H1 (cell line): ENCODE measurements around the gene CD44. TPM values are rescaled to one million over a fixed set of nuclear protein-coding genes. Genes with fewer than 3 reads are reported as not detected.

Experiments used
- ASH2L ChIP-seq: fragments of 200-600, 300-600 bp; sonication (generic); IDR thresholded peaks from one replicate; pipeline ENCODE4 v1.7.1; 2017; ENCODE audit warnings: low read length
- BACH1 ChIP-seq: IDR thresholded peaks from 2 replicates; pipeline ENCODE4 v1.6.1; 2012; ENCODE audit warnings: low read length, improper control_type of control experiment
- CBX8 ChIP-seq: fragments of 300-800, 300-1000 bp; sonication (generic); IDR thresholded peaks from 2 replicates; pipeline ENCODE4 v1.7.1; 2016; ENCODE audit warnings: low read depth, low read length, borderline replicate concordance
- GABPA ChIP-seq: IDR thresholded peaks from 2 replicates; pipeline ENCODE4 v1.6.1; 2011; ENCODE audit warnings: mild to moderate bottlenecking, low read length, moderate library complexity, borderline replicate concordance; ENCODE audit not compliant: insufficient read depth
- SIN3A ChIP-seq, 2 experiments: IDR thresholded peaks in 1 of 2; conservative IDR thresholded peaks in 1 of 2; 2 replicates each; pipeline ENCODE4 v1.6.1; 2011 to 2012; ENCODE audit warnings: low read length in 2 of 2, improper control_type of control experiment in 1 of 2, low read depth in 1 of 2, mild to moderate bottlenecking in 1 of 2
- SIRT6 ChIP-seq: IDR thresholded peaks from one replicate; pipeline ENCODE4 v1.7.1; 2012; ENCODE audit warnings: low read length, inconsistent platforms
- polyA plus RNA-seq, 7 experiments: library from polyadenylated mRNA; depleted of rRNA in 3 of 7; stranded (reverse) in 5 of 7; unstranded in 2 of 7; fragments of >200 nt in 5 of 7; fragments of 200-250 nt in 2 of 7; gene quantifications; 1 replicate in 5 of 7; 2 replicates in 1 of 7; 4 replicates in 1 of 7; pipeline versions ENCODE4 v1.2.1 to v1.2.3, GENCODE V29; 2011 to 2013; ENCODE audit warnings: missing spikeins in 2 of 7, mixed read lengths in 2 of 7
- total RNA-seq: library from RNA; stranded (reverse); fragmentation: NEBNext Ultra II Directional; extraction: Animal tissue kit (Norgen Biotek cat#: 25700); gene quantifications from 2 replicates; pipeline ENCODE4 v1.2.1, GENCODE V29; 2021

Gene CD44
- total and polyA plus RNA-seq, 2 of the 8 experiments (the other 6 are each of a cell fraction or from before 2014, with no cell fraction given), result 11.8 to 13.7 TPM

GRCh38 chr11:35097814-35098455 is 41.0 kb upstream of the CD44 start (continued):
- TF ChIP-seq CBX8, result no peak
- no peak for TF ChIP-seq SIN3A (conservative IDR thresholded peaks at IDR 0.05 in 1 of 2, IDR thresholded peaks at IDR 0.05 in 1 of 2; ENCODE audit: low read depth in 1 of 2, low read length in 2 of 2)
- no peak for TF ChIP-seq GABPA
- no peak for TF ChIP-seq BACH1
- TF ChIP-seq SIRT6, result no peak
- TF ChIP-seq ASH2L, result no peak
